ENCODE results near the gene PACSIN2.

Gene PACSIN2

GRCh38 chr22:42909363-42910058, 105.4 kb downstream of the PACSIN2 start:
- TF ChIP-seq CTCF (IDR thresholded peaks at IDR 0.05; ENCODE audit: low read depth, low read length), result no peak
- Histone ChIP-seq H3K27me3 (ENCODE audit: insufficient read depth, low read depth, severe bottlenecking) (no peaks in the 10 kb centered on the region), H3K4me3 (ENCODE audit: low read depth, low read length) (no peak overlapping the region), H3K36me3 (peaks cover 18% of the 10 kb centered on the region), H3K27ac (no peak overlapping the region), H3K9me3 (ENCODE audit: severe bottlenecking) (no peaks in the 10 kb centered on the region)
- DNase-seq, result no peak

GRCh38 chr22:42908374-42908746, 106.6 kb downstream of the PACSIN2 start:
- no peak for DNase-seq
- peaks cover 18% of the 10 kb centered on the region for H3K36me3 ChIP-seq

GRCh38 chr22:42907404-42908373, 107.3 kb downstream of the PACSIN2 start:
- no peaks in the 10 kb centered on the region for H3K27me3 ChIP-seq (ENCODE audit: insufficient read depth, low read depth, severe bottlenecking)
- no peak for DNase-seq
- H3K4me3 ChIP-seq (ENCODE audit: low read depth, low read length), result no peak overlapping the region
- no peak overlapping the region for H3K27ac ChIP-seq
- no peak for TF ChIP-seq CTCF (IDR thresholded peaks at IDR 0.05; ENCODE audit: low read depth, low read length)
- peaks cover 18% of the 10 kb centered on the region for H3K36me3 ChIP-seq
- H3K9me3 ChIP-seq (ENCODE audit: severe bottlenecking), result no peaks in the 10 kb centered on the region

More at GRCh38 chr22:42908374-42908746, 106.6 kb downstream of the PACSIN2 start:
- Histone ChIP-seq H3K9me3 (ENCODE audit: severe bottlenecking) (no peaks in the 10 kb centered on the region), H3K4me3 (ENCODE audit: low read depth, low read length) (no peak overlapping the region), H3K27ac (no peak overlapping the region), H3K27me3 (ENCODE audit: insufficient read depth, low read depth, severe bottlenecking) (no peaks in the 10 kb centered on the region)
- no peak for TF ChIP-seq CTCF (IDR thresholded peaks at IDR 0.05; ENCODE audit: low read depth, low read length)

GRCh38 chr22:42906605-42907348, 108.2 kb downstream of the PACSIN2 start:
- H3K27me3 ChIP-seq (ENCODE audit: insufficient read depth, low read depth, severe bottlenecking), result no peaks in the 10 kb centered on the region
- H3K4me3 ChIP-seq (ENCODE audit: low read depth, low read length), result no peak overlapping the region
- H3K9me3 ChIP-seq (ENCODE audit: severe bottlenecking), result no peaks in the 10 kb centered on the region
- DNase-seq, result no peak
- no peak overlapping the region for H3K27ac ChIP-seq
- TF ChIP-seq CTCF (IDR thresholded peaks at IDR 0.05; ENCODE audit: low read depth, low read length), result no peak
- H3K36me3 ChIP-seq, result peaks cover 19% of the 10 kb centered on the region

GRCh38 chr22:42905702-42906183, 109.2 kb downstream of the PACSIN2 start:
- no peaks in the 10 kb centered on the region for H3K27me3 ChIP-seq (ENCODE audit: insufficient read depth, low read depth, severe bottlenecking)
- TF ChIP-seq CTCF (IDR thresholded peaks at IDR 0.05; ENCODE audit: low read depth, low read length), result no peak
- DNase-seq, result no peak
- H3K4me3 ChIP-seq (ENCODE audit: low read depth, low read length), result no peak overlapping the region
- H3K9me3 ChIP-seq (ENCODE audit: severe bottlenecking), result no peaks in the 10 kb centered on the region
- peaks cover 18% of the 10 kb centered on the region for H3K36me3 ChIP-seq
- H3K27ac ChIP-seq, result no peak overlapping the region
